DOHH2 (cell line): ENCODE measurements around the gene KCND1.

Experiments used
- EZH2phosphoT487 ChIP-seq: fragments of 200-600 bp; sonication (generic); IDR thresholded peaks from 2 replicates; pipeline ENCODE4 v1.6.1; 2017; ENCODE audit warnings: borderline replicate concordance, mild to moderate bottlenecking, antibody characterized with exemption, low read length, moderate library complexity, mixed read lengths
- TF ChIP-seq, protein P1 (sequence below): fragments of 200-600 bp; sonication (generic); IDR thresholded peaks from one replicate; pipeline ENCODE4 v1.5.1; 2014; ENCODE audit warnings: antibody characterized with exemption, mild to moderate bottlenecking, low read depth, low read length; ENCODE audit not compliant: poor library complexity, severe bottlenecking

DNA sequence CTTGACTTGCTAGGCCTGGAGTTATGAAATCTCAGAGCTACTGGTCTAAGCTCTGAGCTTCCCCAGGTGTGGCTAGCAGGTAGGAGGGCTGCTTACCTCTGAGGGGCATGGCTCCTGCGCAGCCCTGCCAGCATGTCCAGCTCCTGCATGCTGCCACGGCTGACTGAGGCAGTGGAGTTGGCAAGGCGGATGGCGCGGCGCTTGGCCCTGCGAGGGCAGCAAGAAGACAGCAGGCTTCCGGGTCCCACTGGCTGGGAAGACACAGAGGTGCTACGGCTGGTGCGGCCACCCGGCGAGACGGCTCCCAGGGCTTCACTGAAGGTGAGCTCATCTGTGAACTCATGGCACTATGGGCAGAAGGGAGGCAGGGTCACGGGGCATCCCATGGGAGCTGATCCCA lies 5.7 kb downstream of the KCND1 start:
- TF ChIP-seq, protein P1, sequence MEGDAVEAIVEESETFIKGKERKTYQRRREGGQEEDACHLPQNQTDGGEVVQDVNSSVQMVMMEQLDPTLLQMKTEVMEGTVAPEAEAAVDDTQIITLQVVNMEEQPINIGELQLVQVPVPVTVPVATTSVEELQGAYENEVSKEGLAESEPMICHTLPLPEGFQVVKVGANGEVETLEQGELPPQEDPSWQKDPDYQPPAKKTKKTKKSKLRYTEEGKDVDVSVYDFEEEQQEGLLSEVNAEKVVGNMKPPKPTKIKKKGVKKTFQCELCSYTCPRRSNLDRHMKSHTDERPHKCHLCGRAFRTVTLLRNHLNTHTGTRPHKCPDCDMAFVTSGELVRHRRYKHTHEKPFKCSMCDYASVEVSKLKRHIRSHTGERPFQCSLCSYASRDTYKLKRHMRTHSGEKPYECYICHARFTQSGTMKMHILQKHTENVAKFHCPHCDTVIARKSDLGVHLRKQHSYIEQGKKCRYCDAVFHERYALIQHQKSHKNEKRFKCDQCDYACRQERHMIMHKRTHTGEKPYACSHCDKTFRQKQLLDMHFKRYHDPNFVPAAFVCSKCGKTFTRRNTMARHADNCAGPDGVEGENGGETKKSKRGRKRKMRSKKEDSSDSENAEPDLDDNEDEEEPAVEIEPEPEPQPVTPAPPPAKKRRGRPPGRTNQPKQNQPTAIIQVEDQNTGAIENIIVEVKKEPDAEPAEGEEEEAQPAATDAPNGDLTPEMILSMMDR = no peak
- TF ChIP-seq EZH2phosphoT487 = no peak
